Heart left ventricle (tissue), 16 donors: Measurements from ENCODE around the gene CNNM4. TPM values are rescaled to one million over a fixed set of nuclear protein-coding genes. Genes with fewer than 3 reads are reported as not detected.

Experiments used
- ATAC-seq, 4 donors: fragments of 200-7000 bp; cut with Tn5 transposase; one replicate each; pipeline ENCODE4 v1.9.1; 2020 to 2022; ENCODE audit warnings: moderate library complexity in 4 of 4, mild to moderate bottlenecking in 3 of 4, moderate number of reproducible peaks in 1 of 4
- DNase-seq, 5 donors: peaks; one replicate each; pipeline ENCODE4 v3.0.0-alpha.2; 2020
- H3K27ac ChIP-seq, 12 donors: fragments of 200-600 bp; sonication (generic) in 4 of 12; one replicate each; pipeline versions ENCODE4 v1.5.0 to v1.8.0; 2016 to 2022; ENCODE audit warnings: mild to moderate bottlenecking in 2 of 12
- H3K27me3 ChIP-seq, 9 donors: fragments of 200-600 bp; sonication (generic) in 2 of 9; one replicate each; pipeline versions ENCODE4 v1.5.1 to v1.8.0; 2016 to 2022; ENCODE audit warnings: mild to moderate bottlenecking in 3 of 9
- H3K36me3 ChIP-seq, 9 donors: fragments of 200-600 bp; sonication (generic) in 2 of 9; one replicate each; pipeline versions ENCODE4 v1.5.0 to v1.8.0; 2018 to 2022; ENCODE audit warnings: mild to moderate bottlenecking in 2 of 9
- H3K4me1 ChIP-seq, 12 donors: fragments of 200-600 bp; sonication (generic) in 4 of 12; one replicate each; pipeline versions ENCODE4 v1.5.0 to v1.8.0; 2016 to 2022; ENCODE audit warnings: mild to moderate bottlenecking in 3 of 12
- H3K4me3 ChIP-seq, 12 donors: fragments of 200-600 bp; sonication (generic) in 4 of 12; one replicate each; pipeline versions ENCODE4 v1.5.0 to v1.8.0; 2017 to 2022; ENCODE audit warnings: mild to moderate bottlenecking in 9 of 12, moderate library complexity in 4 of 12
- H3K9me3 ChIP-seq, 12 donors: fragments of 200-600 bp; sonication (generic) in 4 of 12; one replicate each; pipeline versions ENCODE4 v1.5.0 to v1.8.0; 2016 to 2022; ENCODE audit warnings: mild to moderate bottlenecking in 1 of 12
- POLR2A ChIP-seq, 2 donors: fragments of 450-650 bp; IDR thresholded peaks; one replicate each; pipeline ENCODE4 v1.6.1; 2017; ENCODE audit warnings: antibody characterized with exemption in 2 of 2, mild to moderate bottlenecking in 2 of 2, moderate library complexity in 2 of 2
- WGBS, 4 donors: extraction: QIAGEN DNeasy Blood & Tissue Kit in 2 of 4; methylation state at CpG; one replicate each; pipeline versions ENCODE4 v1.1.5 to v1.1.7; 2013 to 2018; 5-methylcytosine and 5-hydroxymethylcytosine counted together
- intact Hi-C, 10 donors: fragments of 100-400 bp; cut with DNase I; formaldehyde crosslinking; loops; one replicate each; pipeline versions ENCODE4 v1.11.1 to v1.14.2; 2022
- polyA plus RNA-seq, 2 donors: library from polyadenylated mRNA; stranded (reverse); fragments of 200-250 nt; gene quantifications; one replicate each; pipeline ENCODE4 v1.2.3, GENCODE V29; 2013
- total RNA-seq, 9 donors: library from RNA; depleted of rRNA in 2 of 9; stranded (reverse); fragments of >200 nt in 2 of 9; fragmentation: NEBNext Ultra II Directional in 3 of 9; extraction: Animal tissue kit (Norgen Biotek cat#: 25700) in 3 of 9; gene quantifications; one replicate each; pipeline versions ENCODE4 v1.1.0 to v1.2.4, GENCODE V29; 2016 to 2023
- TF ChIP-seq, protein P1 (sequence below), 12 donors: fragments of 200-600 bp; sonication (generic) in 4 of 12; IDR thresholded peaks; one replicate each; pipeline versions ENCODE4 v1.5.0 to v1.8.0; 2018 to 2022; ENCODE audit warnings: antibody characterized with exemption in 12 of 12, mild to moderate bottlenecking in 5 of 12
- donor health status: ischemic (EF 13 %, LVEDD 7.1; RV severe dilation, severe dysfunction).
- donor health status: healthy with polysubstance abuse.
- donor health status: DM: no; HTN: yes; CAD: no.
- donor health status: DM: no; HTN: no; CAD: no.
- donor health status: ischemic (EF 25% LVEDD 6.9; RV normal size, moderate dysfunction).
- donor health status: ischemic (EF 25% LVEDD 5.7; RV mildly dilated, moderate dysfunction).
- donor health status: healthy.
- donor health status: DM: yes; HTN: yes; CAD: no.
- donor health status: ischemic (EF 35%, LVEDD 5.7; RV mildly dilated, moderate dysfunction).
- donor health status: nonischemic (EF 11% LVEDD 7.7; RV severe dilation, severe dysfunction).
- donor health status: DM: yes; HTN: yes; CAD: no.
- donor health status: PGD.
- donor health status: ischemic (EF 29% LVEDD 5.4; RV normal size, mild dysfunction).
- donor health status: nonischemic (EF 23%, LVEDD 6.1; RV moderate dilation, normal function).

Gene CNNM4
- total and polyA plus RNA-seq, 11 donors = 11.3 to 47.7 (median 27.7) TPM

DNA sequence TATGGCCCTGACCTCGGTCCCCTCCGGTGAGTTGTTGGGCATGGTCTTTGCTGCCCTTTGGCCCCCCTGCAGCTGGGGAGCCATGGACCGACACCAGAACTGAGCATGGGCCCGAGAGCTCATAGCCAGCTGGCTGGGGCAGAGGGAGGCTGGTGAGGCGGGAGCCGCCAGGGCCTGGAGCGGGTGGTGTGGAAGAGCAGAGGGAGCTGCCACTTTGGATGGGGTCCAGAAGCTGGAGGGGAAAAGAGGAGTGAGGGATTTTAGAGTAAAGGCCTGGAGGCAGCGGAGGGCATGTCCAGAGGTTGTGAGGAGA, 38.9 kb downstream of the CNNM4 start:
- TF ChIP-seq, protein P1, sequence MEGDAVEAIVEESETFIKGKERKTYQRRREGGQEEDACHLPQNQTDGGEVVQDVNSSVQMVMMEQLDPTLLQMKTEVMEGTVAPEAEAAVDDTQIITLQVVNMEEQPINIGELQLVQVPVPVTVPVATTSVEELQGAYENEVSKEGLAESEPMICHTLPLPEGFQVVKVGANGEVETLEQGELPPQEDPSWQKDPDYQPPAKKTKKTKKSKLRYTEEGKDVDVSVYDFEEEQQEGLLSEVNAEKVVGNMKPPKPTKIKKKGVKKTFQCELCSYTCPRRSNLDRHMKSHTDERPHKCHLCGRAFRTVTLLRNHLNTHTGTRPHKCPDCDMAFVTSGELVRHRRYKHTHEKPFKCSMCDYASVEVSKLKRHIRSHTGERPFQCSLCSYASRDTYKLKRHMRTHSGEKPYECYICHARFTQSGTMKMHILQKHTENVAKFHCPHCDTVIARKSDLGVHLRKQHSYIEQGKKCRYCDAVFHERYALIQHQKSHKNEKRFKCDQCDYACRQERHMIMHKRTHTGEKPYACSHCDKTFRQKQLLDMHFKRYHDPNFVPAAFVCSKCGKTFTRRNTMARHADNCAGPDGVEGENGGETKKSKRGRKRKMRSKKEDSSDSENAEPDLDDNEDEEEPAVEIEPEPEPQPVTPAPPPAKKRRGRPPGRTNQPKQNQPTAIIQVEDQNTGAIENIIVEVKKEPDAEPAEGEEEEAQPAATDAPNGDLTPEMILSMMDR (IDR thresholded peaks at IDR 0.05) = no peak
- TF ChIP-seq POLR2A (IDR thresholded peaks at IDR 0.05) = no peak
- DNase-seq (no peak), ATAC-seq (no peak)
- Histone ChIP-seq H3K4me3 (no peak overlapping the region), H3K4me1 (peaks cover 0 to 7% (median 3%) of the 10 kb centered on the region in 12 donors), H3K9me3 (no peaks in the 10 kb centered on the region), H3K36me3 (peaks cover 0 to 55% (median 40%) of the 10 kb centered on the region in 9 donors), H3K27me3 (no peaks in the 10 kb centered on the region), H3K27ac (no peak overlapping the region)
- intact Hi-C loops = loop anchor here in 1 of 10 donors (5.0 kb wide), 1 partner anchor 52 kb away; no protein-coding TSS in a partner anchor
- 88 to 92% (median 89%) methylated on average over 8 of the region's 8 CpGs for WGBS, 4 donors

DNA sequence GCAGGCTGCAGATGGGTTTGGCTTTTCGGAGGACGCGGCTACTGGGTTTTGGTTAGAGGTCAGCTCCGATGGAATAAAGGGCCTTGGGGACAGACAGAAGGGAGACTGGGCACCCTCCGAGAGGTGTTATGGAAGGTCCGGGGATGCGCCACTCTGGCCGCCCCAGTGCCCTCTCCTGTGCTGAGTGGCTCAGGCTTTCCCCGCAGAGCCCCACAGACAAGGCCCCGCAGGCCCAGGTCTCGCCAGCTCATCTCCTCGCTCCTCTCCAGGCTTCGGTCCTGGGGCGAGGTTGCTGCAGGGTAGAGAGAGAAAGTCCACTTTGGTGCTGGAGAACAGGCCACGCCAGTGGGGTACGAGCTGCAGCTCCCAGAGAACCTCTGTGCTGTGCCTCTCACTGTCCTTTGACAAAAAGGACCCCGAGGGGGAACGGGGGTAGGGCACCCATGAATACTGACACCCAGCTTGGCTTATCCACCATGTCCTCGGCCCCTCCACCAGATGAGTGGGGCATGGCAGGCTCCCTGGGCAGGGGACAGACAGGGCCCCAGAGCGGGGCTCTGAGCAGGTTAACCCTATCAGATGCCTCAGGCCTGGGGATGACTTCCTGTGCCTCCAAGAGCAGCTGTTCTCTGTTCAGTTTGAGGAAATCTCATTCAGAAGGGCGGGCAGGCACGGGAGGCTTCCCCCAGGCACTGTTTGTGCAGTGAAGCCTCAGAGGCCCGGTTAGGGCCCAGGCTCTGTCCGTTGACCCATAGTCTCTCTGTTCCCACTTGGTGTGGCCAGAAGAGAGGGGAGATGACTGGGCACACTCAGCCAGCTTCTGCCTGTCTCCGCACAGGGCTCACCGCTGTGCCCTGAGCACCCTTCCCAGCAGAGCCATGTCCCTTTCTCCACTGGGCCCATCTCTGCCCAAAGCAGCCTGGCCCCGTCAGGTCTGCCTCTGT, 39.6 kb downstream of the CNNM4 start:
- Histone ChIP-seq H3K36me3 (peaks cover 0 to 58% (median 40%) of the 10 kb centered on the region in 9 donors), H3K4me3 (no peak overlapping the region), H3K9me3 (no peaks in the 10 kb centered on the region), H3K4me1 (peaks cover 0 to 7% (median 2%) of the 10 kb centered on the region in 12 donors), H3K27ac (peak overlapping the region in 1 of 12 donors; percentile 63), H3K27me3 (no peaks in the 10 kb centered on the region)
- WGBS, 4 donors = 89 to 93% (median 90%) methylated on average over 23 to 27 of the region's 27 CpGs
- TF ChIP-seq, protein P1 (IDR thresholded peaks at IDR 0.05) = no peak
- no peak for TF ChIP-seq POLR2A (IDR thresholded peaks at IDR 0.05)
- DNase-seq (no peak), ATAC-seq (peak in 3 of 4 donors; percentile 2 to 40 (median 3))
- intact Hi-C loops = loop anchor here in 5 of 10 donors (5.0 kb wide), 2 partner anchors 33 to 38 kb away; partner anchors contain the start of gene CNNM4 (in 4 of the 5)

DNA sequence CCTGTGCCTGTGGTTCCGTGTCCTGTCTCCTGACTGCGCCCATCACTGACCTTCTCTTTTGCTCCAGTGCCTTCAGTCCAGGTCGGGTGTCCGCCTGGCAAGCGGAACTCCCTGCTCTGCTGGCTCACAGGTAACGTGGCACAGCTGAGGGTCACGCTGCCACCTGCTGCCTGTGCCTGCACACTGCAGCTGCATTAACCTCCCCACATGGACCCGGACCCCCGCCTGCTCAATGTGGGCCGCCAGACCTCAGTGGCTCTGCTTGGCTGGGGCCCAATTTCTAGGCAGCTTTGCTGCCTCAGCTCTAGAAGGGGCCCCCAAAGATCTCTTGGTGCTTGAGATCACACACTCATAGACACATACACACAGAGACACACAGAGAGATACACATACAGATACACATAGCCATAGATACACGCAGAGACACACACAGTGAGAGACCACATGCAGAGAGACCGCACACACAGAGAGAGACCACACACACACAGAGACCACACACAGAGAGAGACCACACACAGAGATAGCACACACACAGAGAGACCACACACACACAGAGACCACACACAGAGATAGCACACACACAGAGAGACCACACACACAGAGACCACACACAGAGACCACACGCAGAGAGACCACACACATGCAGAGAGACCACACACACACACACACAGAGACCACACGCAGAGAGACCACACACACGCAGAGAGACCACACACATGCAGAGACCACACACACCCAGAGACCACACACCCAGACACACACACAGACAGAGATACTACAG, 40.5 kb downstream of the CNNM4 start:
- Histone ChIP-seq H3K36me3 (peaks cover 0 to 58% (median 40%) of the 10 kb centered on the region in 9 donors), H3K9me3 (no peaks in the 10 kb centered on the region), H3K4me1 (peaks cover 0 to 7% (median 2%) of the 10 kb centered on the region in 12 donors), H3K27ac (peak overlapping the region in 1 of 12 donors; percentile 63), H3K4me3 (no peak overlapping the region), H3K27me3 (no peaks in the 10 kb centered on the region)
- ATAC-seq (peak; percentile 76 to 93 (median 90)), DNase-seq (peak; percentile 58 to 86 (median 71))
- 49 to 50% (median 50%) methylated on average over 15 of the region's 15 CpGs for WGBS, 4 donors
- intact Hi-C loops = loop anchor here in 5 of 10 donors (5.0 kb wide), 2 partner anchors 34 to 39 kb away; partner anchors contain the start of gene CNNM4 (in 4 of the 5)
- TF ChIP-seq POLR2A (IDR thresholded peaks at IDR 0.05) = no peak
- TF ChIP-seq, protein P1 (IDR thresholded peaks at IDR 0.05) = peak; percentile 64 to 86 (median 80)
